Measurements from ENCODE around the gene MSI2. TPM values are rescaled to one million over a fixed set of nuclear protein-coding genes. Genes with fewer than 3 reads are reported as not detected.

The MSI2 gene
- total RNA-seq, 6 experiments from 2014 or later: 12.0 to 22.6 (median 19.4) TPM

GRCh38 chr17:57372156-57372555 is 115.8 kb downstream of the MSI2 start:
- H3K27me3 ChIP-seq: no peaks in the 10 kb centered on the region
- peaks cover 3 to 45% (median 17%) of the 10 kb centered on the region in 4 donors for H3K4me1 ChIP-seq
- 21% methylated on average over 3 of the region's 3 CpGs for WGBS (ENCODE audit: insufficient coverage, low coverage, low lambda C conversion rate, missing lambda C conversion rate)
- peak; percentile 66 to 77 (median 69) for ATAC-seq
- intact Hi-C loops (cut with DNase I): no loop called here
- no peak for DNase-seq
- H3K9me3 ChIP-seq: no peaks in the 10 kb centered on the region
- H3K4me3 ChIP-seq: no peak overlapping the region
- TF ChIP-seq POLR2A (IDR thresholded peaks at IDR 0.05): no peak
- no peaks in the 10 kb centered on the region for H3K36me3 ChIP-seq
- no peak overlapping the region for H3K27ac ChIP-seq

GRCh38 chr17:57373048-57373447 is 116.7 kb downstream of the MSI2 start:
- no peak overlapping the region for H3K4me3 ChIP-seq
- no peak overlapping the region for H3K27ac ChIP-seq
- H3K36me3 ChIP-seq: no peaks in the 10 kb centered on the region
- intact Hi-C loops (cut with DNase I): no loop called here
- ATAC-seq (no peak), DNase-seq (no peak)
- H3K9me3 ChIP-seq: no peaks in the 10 kb centered on the region
- no peak for TF ChIP-seq CTCF (IDR thresholded peaks at IDR 0.05)
- no peaks in the 10 kb centered on the region for H3K27me3 ChIP-seq
- H3K4me1 ChIP-seq: peaks cover 3 to 48% (median 20%) of the 10 kb centered on the region in 4 donors
- 55% methylated on average over 4 of the region's 4 CpGs for WGBS (ENCODE audit: insufficient coverage, low coverage, low lambda C conversion rate, missing lambda C conversion rate)

- Histone ChIP-seq H3K4me1 (peaks cover 3 to 48% (median 20%) of the 10 kb centered on the region in 4 donors), H3K4me3 (no peak overlapping the region), H3K36me3 (no peaks in the 10 kb centered on the region), H3K9me3 (no peaks in the 10 kb centered on the region), H3K27ac (no peak overlapping the region), H3K27me3 (no peaks in the 10 kb centered on the region)
- ATAC-seq (no peak), DNase-seq (no peak)
- intact Hi-C loops (cut with DNase I): no loop called here
- 100% methylated on average over 2 of the region's 2 CpGs for WGBS (ENCODE audit: insufficient coverage, low coverage, low lambda C conversion rate, missing lambda C conversion rate)
- TF ChIP-seq CTCF (IDR thresholded peaks at IDR 0.05) (no peak), POLR2A (IDR thresholded peaks at IDR 0.05) (no peak)
Measured at GRCh38 chr17:57373756-57374155, 117.4 kb downstream of the MSI2 start.

GRCh38 chr17:57375040-57375769 is 118.9 kb downstream of the MSI2 start:
- ATAC-seq (no peak), DNase-seq (no peak)
- no peaks in the 10 kb centered on the region for H3K36me3 ChIP-seq
- TF ChIP-seq POLR2A (IDR thresholded peaks at IDR 0.05): no peak
- TF ChIP-seq CTCF (IDR thresholded peaks at IDR 0.05): no peak
- H3K4me3 ChIP-seq: no peak overlapping the region
- 68% methylated on average over 9 of the region's 11 CpGs for WGBS (ENCODE audit: insufficient coverage, low coverage, low lambda C conversion rate, missing lambda C conversion rate)
- H3K4me1 ChIP-seq: peaks cover 3 to 47% (median 20%) of the 10 kb centered on the region in 4 donors
- no peak overlapping the region for H3K27ac ChIP-seq
- no peaks in the 10 kb centered on the region for H3K9me3 ChIP-seq
- H3K27me3 ChIP-seq: no peaks in the 10 kb centered on the region
- intact Hi-C loops (cut with DNase I): no loop called here

- Histone ChIP-seq H3K9me3 (no peaks in the 10 kb centered on the region), H3K36me3 (no peaks in the 10 kb centered on the region), H3K27ac (no peak overlapping the region), H3K4me1 (peaks cover 3 to 42% (median 20%) of the 10 kb centered on the region in 4 donors), H3K4me3 (no peak overlapping the region), H3K27me3 (no peaks in the 10 kb centered on the region)
- 77% methylated on average over 11 of the region's 12 CpGs for WGBS (ENCODE audit: insufficient coverage, low coverage, low lambda C conversion rate, missing lambda C conversion rate)
- TF ChIP-seq CTCF (IDR thresholded peaks at IDR 0.05) (no peak), POLR2A (IDR thresholded peaks at IDR 0.05) (no peak)
- DNase-seq: no peak
- intact Hi-C loops (cut with DNase I): no loop called here
- peak in 1 of 4 donors; percentile 24 for ATAC-seq
Measured at GRCh38 chr17:57375770-57376225, 119.5 kb downstream of the MSI2 start.

All from right lobe of liver (tissue), 6 donors.